ENCODE results near the gene CYP4F2.

Gene CYP4F2

DNA sequence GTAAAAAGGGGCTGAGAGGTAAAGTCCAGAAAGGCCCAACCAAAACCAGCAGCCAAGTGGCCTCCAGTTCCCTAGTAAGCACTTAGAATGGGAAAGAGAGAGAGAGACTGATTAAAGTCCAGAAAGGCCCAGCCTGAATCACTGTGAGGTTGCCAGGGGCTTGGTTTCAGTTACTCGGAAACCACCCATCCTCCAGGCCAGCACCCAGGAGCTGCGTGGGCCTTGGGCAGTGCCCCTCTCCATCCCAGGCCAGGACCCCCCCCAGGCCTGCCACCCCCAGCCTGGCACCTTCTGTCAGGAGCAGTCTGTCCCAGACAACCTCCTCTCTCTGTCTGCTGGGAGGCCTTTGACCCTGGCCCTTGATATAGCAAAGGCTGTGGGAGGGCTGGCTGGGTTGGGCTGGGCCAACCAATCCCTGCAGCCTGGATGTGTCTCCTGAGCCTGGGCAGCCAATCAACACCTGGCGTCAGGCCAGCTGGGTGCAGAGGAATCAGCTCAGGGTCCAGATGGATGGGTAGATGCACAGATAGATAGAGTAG is at the start of gene CYP4F2:
Gene CYP4F2 (minus strand): TSS at position 337 of the 539 bp plus-strand sequence. CDS start 463 bp downstream, outside the sequence.
- TF ChIP-seq, protein P1, sequence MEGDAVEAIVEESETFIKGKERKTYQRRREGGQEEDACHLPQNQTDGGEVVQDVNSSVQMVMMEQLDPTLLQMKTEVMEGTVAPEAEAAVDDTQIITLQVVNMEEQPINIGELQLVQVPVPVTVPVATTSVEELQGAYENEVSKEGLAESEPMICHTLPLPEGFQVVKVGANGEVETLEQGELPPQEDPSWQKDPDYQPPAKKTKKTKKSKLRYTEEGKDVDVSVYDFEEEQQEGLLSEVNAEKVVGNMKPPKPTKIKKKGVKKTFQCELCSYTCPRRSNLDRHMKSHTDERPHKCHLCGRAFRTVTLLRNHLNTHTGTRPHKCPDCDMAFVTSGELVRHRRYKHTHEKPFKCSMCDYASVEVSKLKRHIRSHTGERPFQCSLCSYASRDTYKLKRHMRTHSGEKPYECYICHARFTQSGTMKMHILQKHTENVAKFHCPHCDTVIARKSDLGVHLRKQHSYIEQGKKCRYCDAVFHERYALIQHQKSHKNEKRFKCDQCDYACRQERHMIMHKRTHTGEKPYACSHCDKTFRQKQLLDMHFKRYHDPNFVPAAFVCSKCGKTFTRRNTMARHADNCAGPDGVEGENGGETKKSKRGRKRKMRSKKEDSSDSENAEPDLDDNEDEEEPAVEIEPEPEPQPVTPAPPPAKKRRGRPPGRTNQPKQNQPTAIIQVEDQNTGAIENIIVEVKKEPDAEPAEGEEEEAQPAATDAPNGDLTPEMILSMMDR (IDR thresholded peaks at IDR 0.05; ENCODE audit: borderline replicate concordance, insufficient read depth, low read depth, low read length) = no peak
- no peak within 1 kb of the TSS for H3K4me3 ChIP-seq (ENCODE audit: low read depth, low read length)

- TF ChIP-seq, protein P1 (IDR thresholded peaks at IDR 0.05; ENCODE audit: borderline replicate concordance, insufficient read depth, low read depth, low read length) = no peak
- no peak overlapping the region for H3K4me3 ChIP-seq (ENCODE audit: low read depth, low read length)
These were observed 47.4 kb upstream of the CYP4F2 start for GRCh38 chr19:15945301-15945700.

DNA sequence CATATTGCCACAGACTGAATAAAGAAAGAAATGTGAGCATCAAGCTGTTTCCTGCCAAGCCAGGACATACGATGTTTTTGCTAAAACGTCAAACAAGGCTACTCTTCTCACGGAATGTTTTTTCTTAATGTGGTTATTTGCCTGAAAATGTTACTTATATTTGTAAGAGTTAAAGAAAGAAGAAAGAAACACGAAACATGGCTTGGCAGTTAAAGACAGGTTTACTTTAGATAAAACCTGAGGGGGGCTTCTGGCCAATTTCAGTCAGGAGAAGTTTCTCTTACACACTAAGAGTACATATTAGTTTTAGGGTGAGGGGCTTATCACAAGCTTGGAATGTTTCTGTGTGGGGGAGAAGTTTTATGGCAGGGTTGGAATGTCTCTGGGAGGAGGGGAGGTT is 46.5 kb upstream of the CYP4F2 start:
- TF ChIP-seq, protein P1 (IDR thresholded peaks at IDR 0.05; ENCODE audit: borderline replicate concordance, insufficient read depth, low read depth, low read length) = no peak

DNA sequence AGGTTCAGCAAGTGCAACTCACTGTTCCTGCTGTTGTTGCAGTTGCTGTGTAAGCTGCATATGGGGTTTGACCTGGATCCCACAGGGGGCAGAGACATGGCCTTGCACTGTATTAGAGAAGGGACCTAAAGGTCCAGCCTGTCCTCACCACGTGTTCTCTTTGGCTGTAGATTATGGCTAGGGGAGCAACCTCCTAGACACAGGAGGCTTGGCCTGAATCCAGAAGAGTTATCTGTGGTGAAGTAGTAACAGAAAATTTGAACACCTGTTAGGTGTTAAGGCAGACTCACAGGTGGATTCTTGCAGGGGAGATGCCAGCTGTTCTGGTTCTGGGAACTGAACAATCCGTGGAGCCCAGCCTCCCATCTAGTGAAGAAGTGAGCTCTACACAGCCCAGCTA is 39.9 kb upstream of the CYP4F2 start:
- no peak overlapping the region for H3K4me3 ChIP-seq (ENCODE audit: low read depth, low read length)
- TF ChIP-seq, protein P1 (IDR thresholded peaks at IDR 0.05; ENCODE audit: borderline replicate concordance, insufficient read depth, low read depth, low read length) = no peak

More for the DNA sequence above, 46.5 kb upstream of the CYP4F2 start:
- H3K4me3 ChIP-seq (ENCODE audit: low read depth, low read length) = no peak overlapping the region

- TF ChIP-seq, protein P1 (IDR thresholded peaks at IDR 0.05; ENCODE audit: borderline replicate concordance, insufficient read depth, low read depth, low read length) = no peak
- no peak overlapping the region for H3K4me3 ChIP-seq (ENCODE audit: low read depth, low read length)
These were observed 39.1 kb upstream of the CYP4F2 start for GRCh38 chr19:15936950-15937349.

GRCh38 chr19:15936173-15936572 is 38.3 kb upstream of the CYP4F2 start:
- no peak overlapping the region for H3K4me3 ChIP-seq (ENCODE audit: low read depth, low read length)
- TF ChIP-seq, protein P1 (IDR thresholded peaks at IDR 0.05; ENCODE audit: borderline replicate concordance, insufficient read depth, low read depth, low read length) = no peak

DNA sequence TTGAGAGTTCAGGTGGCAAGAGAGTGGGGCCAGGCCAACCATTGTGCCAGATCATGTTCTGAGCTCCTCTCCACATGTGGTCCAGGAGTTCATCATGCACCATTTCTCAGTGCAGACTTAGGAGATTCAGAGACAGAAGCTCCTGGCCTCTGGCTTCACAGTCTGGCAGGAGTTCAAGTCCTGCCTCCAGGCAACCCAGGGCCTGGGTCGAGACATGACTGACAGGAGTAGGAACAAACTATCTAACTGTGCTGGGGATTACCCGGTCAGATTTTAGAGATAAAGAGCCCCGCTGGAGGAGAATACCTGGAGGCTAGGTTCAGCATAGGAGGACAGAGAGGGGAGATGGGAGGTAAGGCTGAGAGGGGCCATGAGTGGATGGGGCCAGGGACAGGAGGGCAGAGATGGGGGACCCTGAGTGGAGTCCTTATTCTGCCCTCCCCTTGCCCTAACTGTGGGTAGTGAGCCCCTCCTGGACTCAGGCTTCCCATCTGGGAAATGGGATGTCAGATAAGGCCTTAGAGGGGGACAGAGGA is 37.4 kb upstream of the CYP4F2 start:
- TF ChIP-seq, protein P1 (IDR thresholded peaks at IDR 0.05; ENCODE audit: borderline replicate concordance, insufficient read depth, low read depth, low read length) = no peak
- H3K4me3 ChIP-seq (ENCODE audit: low read depth, low read length) = no peak overlapping the region

Data from GM12875 (cell line).